Stimulated activated CD8-positive, alpha-beta memory T cell treated with anti-CD3 and anti-CD28 coated beads, Interleukin-7, amount 100 ng/mL, for 24 hours (primary cell): Measurements from ENCODE around the gene COQ8B.
"Not testable (repeated sequence)": the region's sequence is repeated elsewhere in the genome, so short reads cannot be mapped to it uniquely, and the experiment has no call there.

ENCODE experiments used
- DNase-seq: peaks from one replicate; pipeline ENCODE4 v3.0.0-alpha.2; 2020; ENCODE audit warnings: low read depth

Gene COQ8B

GRCh38 chr19:40668991-40669614, 47.6 kb downstream of the COQ8B start:
- DNase-seq = no peak

GRCh38 chr19:40667602-40668001, 49.1 kb downstream of the COQ8B start:
- no peak for DNase-seq

DNA sequence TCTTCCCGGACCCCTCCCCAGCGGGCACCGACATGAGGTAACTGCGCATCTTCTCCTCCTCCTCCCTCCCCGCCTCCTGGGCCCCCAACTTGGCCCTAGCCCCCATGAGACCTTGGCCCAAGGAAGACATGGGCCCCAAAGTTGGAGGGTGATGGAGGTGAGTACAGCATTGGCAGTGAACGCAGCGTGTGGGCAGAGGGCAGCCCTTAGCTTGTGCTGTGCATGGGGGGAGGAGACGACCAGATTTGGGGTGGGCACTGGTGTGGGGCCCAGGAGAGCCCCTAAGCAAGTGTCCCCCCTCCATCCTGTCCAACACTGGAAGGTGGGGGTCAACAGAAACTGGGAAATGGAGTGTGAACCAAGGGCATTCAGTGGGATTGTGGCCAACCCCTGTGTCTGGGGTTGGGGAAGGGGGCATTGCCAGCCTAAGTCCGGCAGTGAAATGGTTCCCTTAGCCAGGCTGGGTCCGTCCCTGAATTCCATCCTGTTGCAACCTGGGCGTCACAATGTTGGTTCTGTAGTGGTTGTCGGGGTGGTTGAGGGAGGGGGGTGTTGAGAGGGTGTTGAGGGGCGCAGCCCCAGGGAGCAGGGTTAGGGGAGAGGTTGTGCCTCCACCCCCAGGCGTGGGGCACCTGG, 49.8 kb downstream of the COQ8B start:
- no peak for DNase-seq

- DNase-seq = no peak
Measured at GRCh38 chr19:40663695-40664692, 52.7 kb downstream of the COQ8B start.

DNA sequence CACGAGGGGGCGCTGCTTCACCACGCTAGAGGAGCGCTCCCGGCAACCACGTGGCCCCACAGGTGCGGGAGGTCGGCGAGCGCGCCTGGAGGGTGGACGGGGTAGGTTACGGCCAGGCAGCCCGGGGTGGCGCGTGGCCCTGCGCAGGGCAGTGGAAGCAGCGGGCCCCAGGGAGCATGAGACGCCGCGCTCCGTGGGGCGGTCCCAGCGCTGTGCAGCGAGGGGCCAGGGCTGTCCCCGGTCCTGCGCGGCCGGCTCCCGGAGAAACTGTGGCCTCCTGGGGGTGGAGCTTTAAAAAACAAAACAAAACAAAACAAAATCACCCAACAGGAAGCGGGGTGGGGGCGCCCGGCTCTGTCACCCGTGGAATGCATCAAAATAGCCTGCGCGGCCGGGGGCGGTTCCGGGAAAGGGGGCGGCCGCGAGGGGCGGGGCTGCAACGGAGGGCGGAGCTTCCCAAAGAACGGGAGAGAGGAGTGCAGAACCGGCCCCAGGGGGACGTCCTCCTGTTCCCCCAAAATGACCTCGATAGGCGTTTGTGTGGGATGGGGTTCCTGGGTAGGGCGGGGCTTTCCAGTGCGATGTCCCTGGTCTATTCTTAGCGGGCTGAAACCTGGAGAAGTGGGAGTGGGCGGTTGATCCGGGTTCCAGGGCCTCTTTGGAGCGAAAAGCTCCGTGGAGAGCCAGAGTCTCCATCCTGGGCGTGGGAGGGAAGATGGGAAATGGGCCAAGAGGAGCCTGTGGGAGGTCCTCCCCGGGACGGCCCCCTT, 53.6 kb downstream of the COQ8B start:
- peak; percentile 92 for DNase-seq

DNA sequence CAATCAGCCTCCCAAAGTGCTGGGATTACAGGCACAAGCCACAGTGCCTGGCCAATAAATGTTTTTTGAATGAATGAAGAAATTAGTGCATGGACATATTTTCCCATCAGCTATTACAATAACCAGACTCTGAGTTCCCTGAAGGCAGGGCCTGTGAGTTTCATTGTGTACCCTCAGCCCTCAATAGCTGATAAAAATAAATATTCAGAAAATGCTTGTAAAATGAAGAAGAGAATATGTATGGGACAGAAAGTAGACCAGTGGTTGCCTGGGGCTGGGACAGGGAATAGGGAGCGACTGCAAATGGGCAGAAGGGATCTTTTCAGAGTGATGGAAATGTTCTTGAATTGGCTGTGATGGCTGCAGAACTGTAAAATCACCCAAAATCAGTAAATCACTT, 55.1 kb downstream of the COQ8B start:
- DNase-seq = no peak

DNA sequence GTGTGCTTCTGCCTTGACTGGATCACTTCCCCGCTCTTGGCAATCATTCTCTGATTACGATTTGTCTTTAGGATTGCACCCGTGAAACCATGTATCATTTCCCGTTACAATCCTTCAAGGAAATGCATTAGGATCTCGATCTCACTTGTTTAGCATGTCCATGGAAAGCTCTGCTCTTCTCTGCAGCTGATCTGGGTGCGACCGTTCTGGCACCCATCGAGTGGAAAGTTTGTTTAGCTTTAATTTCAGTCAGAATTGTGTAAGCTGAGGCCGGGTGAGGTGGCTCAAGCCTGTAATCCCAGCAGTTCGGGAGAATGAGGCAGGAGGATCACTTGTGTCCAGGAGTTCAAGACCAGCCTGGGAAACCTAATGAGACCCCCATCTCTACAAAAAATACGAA, 57.1 kb downstream of the COQ8B start:
- no peak for DNase-seq

DNA sequence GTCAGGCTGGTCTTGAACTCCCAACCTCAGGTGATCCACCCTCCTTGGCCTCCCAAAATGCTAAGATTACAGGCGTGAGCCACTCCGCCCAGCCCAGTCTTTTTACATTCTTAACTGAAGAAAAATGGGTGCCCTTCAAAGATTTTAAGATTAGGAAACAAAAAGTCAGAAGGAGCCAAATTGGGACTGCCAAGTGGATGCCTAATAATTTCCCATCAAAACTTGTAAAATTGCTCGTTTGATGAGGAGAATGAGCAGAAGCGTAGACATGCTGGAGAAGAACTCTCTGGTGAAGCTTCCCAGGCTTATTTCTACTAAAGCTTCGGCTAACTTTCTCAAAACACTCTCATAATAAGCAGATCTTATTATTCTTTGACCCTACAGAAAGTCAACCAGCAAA, 57.6 kb downstream of the COQ8B start:
- DNase-seq = no peak

DNA sequence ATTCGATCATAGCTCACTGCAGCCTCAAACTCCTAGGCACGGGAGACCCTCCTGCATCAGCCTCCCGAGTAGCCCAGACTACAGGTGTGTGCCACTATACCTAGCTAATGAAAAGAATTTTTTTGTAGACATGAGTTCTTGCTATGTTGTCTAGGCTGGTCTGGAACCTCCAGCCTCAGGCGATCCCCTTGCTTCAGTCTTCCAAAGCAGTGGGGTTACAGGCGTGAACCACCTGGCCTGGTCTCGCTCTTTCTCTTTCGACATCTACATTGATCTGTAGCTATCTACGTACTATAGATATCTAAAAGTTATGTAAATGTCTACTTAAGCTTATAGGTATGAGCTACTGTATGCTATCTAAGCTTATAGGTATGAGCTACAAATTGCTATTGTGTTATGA, 58.7 kb downstream of the COQ8B start:
- no peak for DNase-seq

DNA sequence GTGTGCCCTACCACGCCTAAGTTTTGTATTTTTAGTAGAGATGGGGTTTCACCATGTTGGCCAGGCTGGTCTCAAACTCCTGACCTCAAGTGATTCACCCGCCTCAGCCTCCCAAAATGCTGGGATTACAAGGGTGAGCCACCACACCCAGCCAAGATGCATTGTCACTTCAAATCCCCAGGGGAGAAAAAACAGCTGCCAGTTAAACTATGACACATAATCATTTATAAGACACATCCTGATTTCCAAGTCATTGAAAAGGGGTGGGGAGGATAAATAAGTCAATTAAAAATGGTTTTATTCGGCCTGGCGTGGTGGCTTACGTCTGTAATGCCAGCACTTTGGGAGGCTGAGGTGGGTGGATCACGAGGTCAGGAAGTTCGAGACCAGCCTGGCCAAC, 61.0 kb downstream of the COQ8B start:
- DNase-seq = not testable (repeated sequence)

DNA sequence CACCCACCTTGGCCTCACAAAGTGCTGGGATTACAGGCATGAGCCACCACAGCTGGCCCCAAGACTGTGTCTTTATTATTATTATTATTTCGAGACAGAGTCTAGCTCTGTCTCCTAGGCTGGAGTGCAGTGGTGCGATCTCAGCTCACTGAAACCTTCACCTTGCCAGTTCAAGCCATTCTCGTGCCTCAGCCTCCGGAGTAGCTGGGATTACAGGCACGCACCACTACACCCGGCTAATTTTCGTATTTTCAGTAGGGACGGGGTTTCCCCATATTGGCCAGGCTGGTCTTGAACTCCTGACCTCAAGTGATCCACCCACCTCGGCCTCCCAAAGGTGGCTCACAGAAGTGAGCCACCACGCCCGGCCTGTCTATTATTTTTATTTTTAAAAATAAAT, 64.4 kb downstream of the COQ8B start:
- DNase-seq = not testable (repeated sequence)

- no peak for DNase-seq
Measured at GRCh38 chr19:40650749-40651305, 65.9 kb downstream of the COQ8B start.

DNA sequence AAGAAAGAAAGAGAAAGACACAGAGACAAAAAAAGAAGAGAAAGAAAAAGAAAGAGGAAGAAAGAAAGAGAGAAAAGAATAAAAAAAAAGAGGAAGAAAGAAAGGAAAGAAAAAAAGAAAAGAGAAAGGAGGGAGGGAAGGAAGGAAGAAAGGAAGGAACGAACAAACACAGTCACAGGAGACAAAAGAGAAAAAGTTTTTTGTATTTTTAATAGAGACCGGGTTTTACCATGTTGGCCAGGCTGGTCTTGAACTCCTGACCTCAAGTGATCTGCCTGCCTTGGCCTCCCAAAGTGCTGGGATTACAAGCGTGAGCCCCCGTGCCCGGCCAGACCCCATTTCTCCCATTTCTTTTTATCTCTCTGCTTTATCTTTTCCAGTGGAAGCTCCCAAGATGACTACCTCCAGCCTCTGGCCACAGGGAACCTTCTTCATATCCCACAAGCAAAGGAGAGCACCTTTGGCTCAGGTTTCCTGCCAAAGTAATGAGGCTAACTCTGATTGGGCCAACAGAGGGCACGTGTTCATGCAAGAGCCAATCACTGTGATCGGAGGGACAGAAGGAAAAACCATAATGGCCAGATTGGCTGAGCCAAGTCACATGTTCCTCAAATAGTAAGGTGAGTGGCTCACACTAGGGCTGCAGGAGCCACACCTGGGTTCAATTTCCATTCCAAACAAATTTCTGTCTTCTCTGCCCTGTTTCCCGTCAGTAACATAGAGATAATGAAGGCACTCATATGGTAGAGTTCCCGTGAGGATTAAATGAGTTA, 66.6 kb downstream of the COQ8B start:
- DNase-seq = not testable (repeated sequence)

- DNase-seq = no peak
Measured at GRCh38 chr19:40646743-40647254, 69.9 kb downstream of the COQ8B start.

DNA sequence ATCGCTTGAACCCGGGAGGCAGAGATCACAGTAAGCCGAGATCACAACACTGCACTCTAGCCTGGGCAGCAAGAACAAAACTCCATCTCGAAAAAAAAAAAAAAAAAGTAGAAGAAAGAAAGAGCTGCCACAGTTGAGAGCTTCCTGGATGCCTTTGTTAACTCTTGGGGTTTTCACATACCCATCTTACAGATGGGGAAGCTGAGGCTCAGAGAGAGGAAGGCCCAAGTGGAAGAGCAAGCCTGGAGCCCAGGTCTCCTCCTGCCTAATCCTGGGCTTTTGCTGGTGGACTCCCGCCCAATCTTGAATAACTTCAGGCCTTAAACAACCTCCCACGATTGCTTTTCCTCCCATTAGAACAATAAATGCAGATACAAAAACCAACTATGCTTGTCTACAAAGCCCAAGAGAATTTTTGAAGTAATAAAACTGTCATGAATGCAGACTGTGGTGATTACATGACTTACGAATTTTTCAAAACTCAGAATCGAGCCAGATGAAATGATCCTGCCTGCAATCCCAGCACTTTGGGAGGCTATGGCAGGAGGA, 73.9 kb downstream of the COQ8B start:
- DNase-seq = no peak

GRCh38 chr19:40642051-40642706, 74.5 kb downstream of the COQ8B start:
- no peak for DNase-seq
